Right ventricle myocardium superior (tissue), 1 donor: ENCODE data around the gene SIX3. TPM values are rescaled to one million over a fixed set of nuclear protein-coding genes. Genes with fewer than 3 reads are reported as not detected.
A peak's percentile ranks its signal among the peaks of the same experiment; 100 is the strongest.

Experiments used
- ATAC-seq: fragments of 200-7000 bp; cut with Tn5 transposase; one replicate; pipeline ENCODE4 v1.9.1; 2020; ENCODE audit warnings: mild to moderate bottlenecking; ENCODE audit not compliant: poor library complexity
- DNase-seq: peaks from one replicate; pipeline ENCODE4 v3.0.0-alpha.2; 2020
- intact Hi-C: fragments of 100-400 bp; cut with DNase I; formaldehyde crosslinking; loops from one replicate; pipeline ENCODE4 v1.11.2; 2022
- long read RNA-seq: library from polyadenylated mRNA; unstranded; transcript quantifications from one replicate; pipeline ENCODE4 v2.0.0, GENCODE V29; 2021
- total RNA-seq: library from RNA; stranded (reverse); fragmentation: NEBNext Ultra II Directional; extraction: Animal tissue kit (Norgen Biotek cat#: 25700); gene quantifications from one replicate; pipeline ENCODE4 v1.2.1, GENCODE V29; 2021
- donor health status: DM: no; HTN: yes; CAD: no; lungs with severe emphysema.

The SIX3 gene
- not detected for total RNA-seq
- long read RNA-seq: 0 reads

GRCh38 chr2:44941551-44942234 is at the start of gene SIX3:
TSS of gene SIX3 (plus strand) at chr2:44941702. CDS start at chr2:44942105, 403 bp downstream.
- intact Hi-C loops: no loop called here
- no peak for ATAC-seq
- DNase-seq: no peak

DNA sequence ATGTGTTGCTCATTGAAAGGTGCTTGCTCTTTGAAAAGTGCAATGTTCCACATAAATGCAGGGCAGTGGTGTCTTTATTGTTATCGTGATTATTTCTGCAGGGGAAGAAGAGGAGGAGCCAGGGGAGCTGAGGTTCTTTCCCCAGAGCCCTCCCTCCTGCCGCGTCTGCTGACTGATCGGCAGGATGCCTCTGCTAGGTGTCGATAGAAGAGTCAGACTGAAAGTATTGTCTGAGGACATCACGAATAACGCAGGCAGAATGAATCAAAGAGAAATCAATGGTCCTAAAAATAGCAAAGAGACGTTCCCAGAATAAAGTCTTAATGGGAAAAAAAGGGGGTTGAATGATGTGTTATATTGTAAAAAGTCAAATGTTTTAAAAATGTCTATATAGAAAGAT is 47.4 kb upstream of the SIX3 start:
- ATAC-seq (no peak), DNase-seq (no peak)
- intact Hi-C loops: no loop called here

DNA sequence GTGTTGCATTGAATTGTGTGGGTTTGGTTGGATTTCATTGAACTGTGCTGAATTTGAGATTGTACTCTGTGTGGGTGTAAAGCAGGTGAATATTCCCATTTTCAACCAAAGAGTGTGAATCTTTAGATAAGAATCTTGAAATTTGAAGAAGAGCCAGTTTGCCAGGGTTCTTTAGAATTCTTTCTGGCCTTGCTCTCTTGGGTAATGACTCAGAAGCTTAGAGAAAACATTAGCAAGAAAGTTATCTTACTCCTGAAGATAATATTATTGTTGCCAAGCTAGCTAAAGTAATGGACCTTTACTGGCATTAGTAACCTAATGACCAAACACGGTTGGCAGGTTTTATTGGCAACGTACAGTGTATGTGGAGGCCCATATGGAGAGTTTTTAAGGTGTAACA is 46.4 kb upstream of the SIX3 start:
- ATAC-seq: no peak
- intact Hi-C loops: no loop called here

GRCh38 chr2:44897406-44897805 is 44.1 kb upstream of the SIX3 start:
- intact Hi-C loops: no loop called here
- DNase-seq: no peak
- ATAC-seq: no peak

More for the DNA sequence above, 46.4 kb upstream of the SIX3 start:
- no peak for DNase-seq

- ATAC-seq (no peak), DNase-seq (no peak)
- intact Hi-C loops: no loop called here
These were observed 39.0 kb upstream of the SIX3 start for GRCh38 chr2:44902217-44903137.

DNA sequence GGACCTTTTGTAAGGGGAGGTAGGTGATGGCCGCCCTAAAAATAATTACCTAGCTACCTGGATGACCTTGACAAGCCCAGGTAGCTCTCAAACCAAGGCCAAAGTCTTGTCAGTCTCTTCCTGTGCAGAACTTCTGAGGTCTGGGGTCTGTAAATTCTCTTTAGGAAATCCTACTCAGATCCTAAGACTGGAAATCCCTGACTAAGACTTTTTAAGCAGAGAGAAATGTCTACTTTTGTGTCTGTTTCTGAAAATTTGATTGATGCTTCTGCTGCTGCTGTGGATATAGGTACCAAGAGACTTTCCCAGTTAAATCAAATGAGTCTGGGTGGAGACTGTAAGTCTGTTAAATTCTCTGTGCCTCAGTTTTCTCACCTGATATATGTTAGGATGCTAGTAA is 36.9 kb upstream of the SIX3 start:
- intact Hi-C loops: no loop called here
- DNase-seq (no peak), ATAC-seq (no peak)

DNA sequence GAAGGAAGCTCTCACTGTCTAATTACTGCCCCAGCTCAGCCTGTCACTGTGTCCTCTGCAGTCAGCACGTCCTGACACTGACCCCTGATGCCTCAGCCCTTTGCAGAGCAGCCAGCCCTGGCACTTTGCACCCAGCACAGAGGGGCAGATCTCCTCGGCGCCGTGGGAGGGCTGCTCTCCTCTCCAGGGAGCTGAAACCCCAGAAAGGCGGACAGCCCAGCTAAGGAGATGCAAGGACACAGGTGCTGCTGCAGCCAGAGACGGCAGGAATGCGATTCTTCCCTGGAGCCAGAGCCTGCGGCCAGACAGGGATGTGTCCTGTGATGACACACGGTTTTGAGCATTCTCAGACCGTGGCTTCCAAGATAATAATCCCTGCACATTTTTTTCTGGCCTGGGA is 34.5 kb upstream of the SIX3 start:
- DNase-seq (no peak), ATAC-seq (no peak)
- intact Hi-C loops: no loop called here

DNA sequence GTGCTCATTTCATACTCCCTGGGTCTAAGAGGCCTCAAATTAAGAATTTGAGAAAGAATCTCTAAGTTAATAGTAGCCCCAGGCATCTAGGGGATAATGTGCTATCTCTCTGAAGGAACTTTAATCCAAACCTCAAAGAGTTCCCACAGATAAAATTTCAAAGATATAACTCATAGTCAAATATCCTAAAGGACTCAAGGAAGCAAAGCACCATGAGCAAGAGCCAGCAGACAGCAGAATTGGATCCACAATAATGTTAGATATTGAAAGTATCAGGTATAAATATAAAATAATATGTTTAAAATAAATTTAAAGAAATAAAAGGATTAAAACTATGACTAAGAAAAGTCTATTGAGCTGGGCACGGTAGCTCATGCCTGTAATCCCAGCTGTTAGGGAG is 31.7 kb upstream of the SIX3 start:
- no peak for DNase-seq
- intact Hi-C loops: no loop called here
- no peak for ATAC-seq

DNA sequence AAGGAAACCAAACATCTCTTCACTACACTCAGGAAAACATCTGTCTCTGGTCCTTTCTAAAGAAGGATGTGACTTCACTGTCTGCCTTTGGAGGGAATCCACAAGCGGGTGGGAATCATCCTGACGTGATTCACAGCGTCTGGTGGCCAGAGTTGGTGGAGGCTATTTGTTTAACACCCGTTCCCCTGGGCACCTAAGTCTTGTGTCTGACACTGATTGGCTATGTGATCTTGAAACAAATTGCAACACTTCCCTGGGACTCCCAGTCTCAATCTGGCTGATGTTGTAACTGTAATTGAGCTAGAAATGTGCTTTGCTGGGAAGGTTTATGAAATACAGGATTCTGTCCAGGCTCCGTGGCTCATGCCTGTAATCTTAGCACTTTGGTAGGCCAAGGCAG is 28.8 kb upstream of the SIX3 start:
- DNase-seq: no peak
- ATAC-seq: peak; percentile 43
- intact Hi-C loops: no loop called here

DNA sequence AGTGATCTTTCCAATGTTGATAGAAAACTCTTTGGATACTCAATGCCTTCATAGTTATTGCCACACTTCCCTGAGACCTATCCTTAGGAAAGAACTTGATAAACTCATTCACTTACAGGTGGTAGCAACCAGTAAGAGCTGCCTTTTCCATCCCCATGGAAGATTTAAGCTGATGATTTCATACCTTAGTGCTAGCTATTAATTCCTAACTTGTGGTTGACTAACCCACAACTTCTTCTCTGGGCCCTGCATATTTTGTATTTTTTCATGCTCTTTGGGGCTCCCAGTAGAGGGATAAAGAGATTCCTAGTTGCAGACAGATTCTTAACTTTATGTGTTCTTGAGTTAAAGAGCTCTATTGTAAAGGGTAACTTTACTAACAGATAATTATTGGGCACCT is 25.2 kb upstream of the SIX3 start:
- intact Hi-C loops: no loop called here
- no peak for DNase-seq
- no peak for ATAC-seq

DNA sequence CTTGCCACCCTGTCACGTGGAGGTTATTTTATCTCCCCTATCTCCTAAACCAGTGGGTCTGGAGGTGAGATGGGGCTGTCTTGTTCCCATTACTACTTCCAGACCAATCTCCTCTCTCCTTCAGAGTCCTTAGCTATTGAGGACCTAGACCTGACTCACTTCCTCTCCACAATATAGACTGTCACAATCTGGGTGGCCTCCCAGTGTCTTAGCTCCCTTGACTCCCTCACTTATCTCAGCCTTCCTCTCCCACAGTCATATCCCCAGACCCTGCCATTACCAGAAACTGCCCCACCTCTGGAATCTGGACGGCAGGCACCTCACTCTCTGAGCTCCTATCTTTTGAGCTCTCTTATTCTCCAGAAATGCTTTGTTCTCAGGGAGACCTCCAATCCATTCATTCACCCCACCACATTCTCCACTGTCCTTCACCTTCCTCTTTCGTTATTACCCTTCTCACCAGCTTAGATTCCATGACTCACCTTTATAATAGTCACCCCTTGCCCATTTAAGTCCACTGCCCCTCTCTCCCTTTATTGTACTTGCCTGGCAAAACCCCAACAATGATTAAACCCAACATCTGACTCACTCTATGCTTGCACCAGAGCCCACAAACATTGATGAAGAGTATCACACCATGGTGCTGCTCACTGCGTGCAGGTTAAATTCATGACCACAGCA is 23.3 kb upstream of the SIX3 start:
- ATAC-seq (no peak), DNase-seq (no peak)
- intact Hi-C loops: no loop called here

GRCh38 chr2:44920751-44921150 is 20.8 kb upstream of the SIX3 start:
- no peak for ATAC-seq
- DNase-seq: no peak
- intact Hi-C loops: no loop called here

GRCh38 chr2:44922776-44923175 is 18.7 kb upstream of the SIX3 start:
- no peak for ATAC-seq
- intact Hi-C loops: no loop called here
- no peak for DNase-seq

DNA sequence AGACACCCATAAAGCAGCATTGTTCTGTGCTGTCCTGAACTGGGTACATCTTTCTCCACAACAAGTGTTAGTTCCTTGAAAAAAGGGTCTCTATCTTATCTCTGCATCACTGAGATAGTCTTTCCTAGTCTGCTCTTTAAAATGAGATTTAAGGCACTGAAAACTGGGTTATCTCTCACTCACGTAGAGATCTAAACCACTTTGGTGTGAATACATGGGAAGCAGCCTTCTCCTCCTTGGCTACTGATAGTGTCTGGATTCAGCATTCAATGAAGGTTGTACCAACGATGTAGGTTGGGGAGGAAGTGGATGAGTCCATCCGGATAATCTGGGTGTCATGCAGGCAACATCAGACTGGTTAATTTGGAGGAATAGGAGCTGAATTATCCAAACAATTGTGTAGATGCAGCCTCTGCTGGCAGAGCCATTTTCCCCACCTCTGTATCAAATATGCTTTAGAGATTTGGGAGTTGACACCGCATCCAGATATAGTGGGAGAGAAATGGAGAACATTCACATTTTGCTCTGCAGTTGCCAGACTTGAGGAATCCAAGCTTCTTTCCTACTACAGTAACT is 15.9 kb upstream of the SIX3 start:
- ATAC-seq (no peak), DNase-seq (no peak)
- intact Hi-C loops: no loop called here

DNA sequence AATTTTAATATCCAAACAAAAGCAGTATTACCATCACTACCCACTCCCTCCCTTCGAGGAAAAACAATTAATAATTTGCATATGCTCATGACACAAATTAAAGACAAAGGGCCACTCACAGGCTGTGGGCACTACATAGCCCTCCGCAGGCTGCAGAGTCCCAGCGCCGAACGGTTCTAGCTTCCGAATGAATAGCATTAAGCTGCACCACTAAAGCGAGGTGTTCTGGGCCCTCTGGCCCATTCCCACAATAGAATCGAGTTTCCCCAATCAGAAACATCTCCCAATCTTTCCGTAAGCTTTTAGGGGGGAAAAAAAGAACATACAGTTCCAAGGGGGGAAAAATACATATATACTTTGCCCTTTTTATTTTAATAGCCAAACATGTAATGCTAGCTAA is 14.5 kb upstream of the SIX3 start:
- intact Hi-C loops: no loop called here
- DNase-seq: no peak
- ATAC-seq: no peak

GRCh38 chr2:44927985-44928482 is 13.5 kb upstream of the SIX3 start:
- DNase-seq: no peak
- no peak for ATAC-seq
- intact Hi-C loops: no loop called here

DNA sequence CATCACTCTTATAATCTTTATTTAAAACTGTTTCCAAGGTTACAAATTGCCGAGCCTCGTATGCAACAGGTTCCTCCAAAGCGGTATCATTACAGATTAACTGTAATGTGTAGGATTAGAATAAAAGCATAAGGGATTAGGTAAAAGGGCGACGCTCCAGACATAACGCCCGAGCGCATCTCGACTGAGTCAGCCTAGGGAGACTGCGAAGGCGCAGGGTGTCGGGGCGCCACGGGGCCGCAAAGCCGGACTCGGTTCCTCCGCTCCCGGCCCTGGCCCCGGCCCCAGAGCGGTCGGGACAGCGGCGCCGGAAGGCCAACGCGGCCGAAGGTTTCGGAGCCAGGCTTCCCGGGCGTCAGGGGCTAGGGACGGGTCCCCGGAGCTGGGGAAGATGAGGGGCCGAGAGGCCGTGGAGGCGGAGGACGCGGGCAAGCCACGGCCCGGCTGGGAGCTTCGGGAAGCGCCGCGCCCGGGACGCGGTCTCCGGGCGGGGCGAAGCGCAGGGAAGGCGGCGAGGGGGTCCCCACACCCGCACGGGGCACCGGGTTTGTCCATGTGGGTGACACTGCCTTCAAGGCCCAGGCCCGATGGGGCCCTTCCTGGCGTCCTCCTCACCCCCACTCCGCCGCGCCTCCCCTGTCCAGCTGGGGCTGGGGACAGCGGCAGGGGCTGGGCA is 12.9 kb upstream of the SIX3 start:
- no peak for ATAC-seq
- intact Hi-C loops: no loop called here

GRCh38 chr2:44929159-44929734 is 12.3 kb upstream of the SIX3 start:
- no peak for ATAC-seq
- intact Hi-C loops: no loop called here
- DNase-seq: no peak

More for the DNA sequence above, 12.9 kb upstream of the SIX3 start:
- no peak for DNase-seq
